ENCODE measurements around the gene ZNF836. TPM values are rescaled to one million over a fixed set of nuclear protein-coding genes. Genes with fewer than 3 reads are reported as not detected.

The ZNF836 gene
- total and polyA plus RNA-seq, 9 of the 15 experiments (the other 6 are each of a cell fraction or from before 2014, with no cell fraction given), result 0.24 to 0.69 (median 0.64) TPM; not detected in 2

- ChIA-PET POLR2A (interaction anchor here (0.6 kb wide), 1 partner anchor 951 kb away, joined by 4 read pairs; no protein-coding TSS in a partner anchor), CTCF (ENCODE audit: low intra/inter-chr PET ratio) (no interaction called here)
- 87% methylated on average over 11 of the region's 11 CpGs for WGBS (ENCODE audit: insufficient coverage, low coverage, missing lambda C conversion rate)
- FAIRE-seq (no peak), DNase-seq (ENCODE audit: extremely low read depth in 1 of 4, low spot score in 3 of 4) (no peak), ATAC-seq (no peak)
- no peaks in the 10 kb centered on the region for H3K9me3 ChIP-seq (replicated peaks; ENCODE audit: control insufficient read depth, insufficient read depth, low read depth, low read length)
- H3K4me2 ChIP-seq (ENCODE audit: insufficient read depth, low read length), result no peak overlapping the region
- H3K9ac ChIP-seq (ENCODE audit: insufficient read depth in 1 of 2, low read depth in 2 of 2, low read length in 2 of 2), result no peak overlapping the region
- no peaks in the 10 kb centered on the region for H3K79me2 ChIP-seq (ENCODE audit: control insufficient read depth, insufficient read depth, low read length)
- no peaks in the 10 kb centered on the region for H3K9me1 ChIP-seq (ENCODE audit: control insufficient read depth, insufficient read depth, low read length)
- H3K36me3 ChIP-seq (ENCODE audit: control insufficient read depth, insufficient read depth, low read length), result peaks cover 91% of the 10 kb centered on the region
- no peak overlapping the region for H3K4me3 ChIP-seq
- peaks cover 5 to 6% of the 10 kb centered on the region in 2 experiments; a peak in 3 of 5 replicates for H3K4me1 ChIP-seq (replicated peaks in 1 of 2; ENCODE audit: control insufficient read depth in 2 of 2, insufficient read depth in 2 of 2, low read length in 2 of 2)
- H2AFZ ChIP-seq (ENCODE audit: low read depth, low read length), result no peak overlapping the region
- in situ Hi-C loops (cut with MboI), result no loop called here
- no peak overlapping the region for H3K27ac ChIP-seq (ENCODE audit: extremely low read depth, low read depth, low read length)
- intact Hi-C loops (cut with micrococcal nuclease), result no loop called here
- H4K20me1 ChIP-seq (replicated peaks; ENCODE audit: control insufficient read depth, insufficient read depth, low read length), result no peaks in the 10 kb centered on the region
- BruUV-seq (replicated peaks), result no TSS peak
- H3K27me3 ChIP-seq (ENCODE audit: control insufficient read depth in 2 of 2, insufficient read depth in 2 of 2, low read length in 2 of 2), result no peaks in the 10 kb centered on the region
- TF ChIP-seq YBX1 (IDR thresholded peaks at IDR 0.05) (no peak), SMARCA4 (IDR thresholded peaks at IDR 0.05) (0 out of 2 replicates have a peak, but pooled peaks have one; percentile 17), MCM7 (IDR thresholded peaks at IDR 0.05) (no peak), BRD9 (IDR thresholded peaks at IDR 0.05; ENCODE audit: low read depth, partially characterized antibody) (no peak), ZNF785 (CRISPR knock-in tag; IDR thresholded peaks at IDR 0.05) (no peak), NCOA1 (IDR thresholded peaks at IDR 0.05; ENCODE audit: low read depth) (no peak), SRSF7 (optimal IDR thresholded peaks at IDR 0.05; ENCODE audit: low read depth, low read length) (no peak), NFE2 (IDR thresholded peaks at IDR 0.05; ENCODE audit: low read depth) (peak; percentile 44), SP1 (CRISPR knock-in tag; IDR thresholded peaks at IDR 0.05) (no peak), RAD51 (IDR thresholded peaks at IDR 0.05; ENCODE audit: borderline replicate concordance, low read depth) (no peak), CBX3 (IDR thresholded peaks at IDR 0.05; ENCODE audit: borderline replicate concordance in 1 of 2, low read length in 2 of 2) (no peak), SMARCB1 (IDR thresholded peaks at IDR 0.05; ENCODE audit: insufficient read length, low read depth) (no peak), USF2 (CRISPR knock-in tag; IDR thresholded peaks at IDR 0.05) (no peak), ZNF124 (CRISPR knock-in tag; IDR thresholded peaks at IDR 0.05) (no peak), ZNF609 (CRISPR knock-in tag; IDR thresholded peaks at IDR 0.05; ENCODE audit: borderline replicate concordance) (no peak), ZNF583 (CRISPR knock-in tag; IDR thresholded peaks at IDR 0.05) (no peak), CREB3 (tag; conservative IDR thresholded peaks at IDR 0.05; ENCODE audit: low read depth) (no peak), SMARCE1 (IDR thresholded peaks at IDR 0.05) (peak; percentile 33; the same call in 1 of the 2 replicates), ZNF436 (CRISPR knock-in tag; IDR thresholded peaks at IDR 0.05) (no peak)
Observed at GRCh38 chr19:52211926-52212571, 40.6 kb upstream of the ZNF836 start.

Measured in K562 (cell line).